Stimulated activated CD4-positive, alpha-beta T cell treated with anti-CD3 and anti-CD28 coated beads, Interleukin-1b, Interleukin-23, amount 100 ng/mL, for 4 hours (primary cell): ENCODE results near the gene PALM.
"Not testable (repeated sequence)": the region's sequence is repeated elsewhere in the genome, so short reads cannot be mapped to it uniquely, and the experiment has no call there.

Experiments used
- DNase-seq, 2 donors: peaks; one replicate each; pipeline ENCODE4 v3.0.0-alpha.2; 2020; ENCODE audit warnings: low read depth in 2 of 2

PALM gene

DNA sequence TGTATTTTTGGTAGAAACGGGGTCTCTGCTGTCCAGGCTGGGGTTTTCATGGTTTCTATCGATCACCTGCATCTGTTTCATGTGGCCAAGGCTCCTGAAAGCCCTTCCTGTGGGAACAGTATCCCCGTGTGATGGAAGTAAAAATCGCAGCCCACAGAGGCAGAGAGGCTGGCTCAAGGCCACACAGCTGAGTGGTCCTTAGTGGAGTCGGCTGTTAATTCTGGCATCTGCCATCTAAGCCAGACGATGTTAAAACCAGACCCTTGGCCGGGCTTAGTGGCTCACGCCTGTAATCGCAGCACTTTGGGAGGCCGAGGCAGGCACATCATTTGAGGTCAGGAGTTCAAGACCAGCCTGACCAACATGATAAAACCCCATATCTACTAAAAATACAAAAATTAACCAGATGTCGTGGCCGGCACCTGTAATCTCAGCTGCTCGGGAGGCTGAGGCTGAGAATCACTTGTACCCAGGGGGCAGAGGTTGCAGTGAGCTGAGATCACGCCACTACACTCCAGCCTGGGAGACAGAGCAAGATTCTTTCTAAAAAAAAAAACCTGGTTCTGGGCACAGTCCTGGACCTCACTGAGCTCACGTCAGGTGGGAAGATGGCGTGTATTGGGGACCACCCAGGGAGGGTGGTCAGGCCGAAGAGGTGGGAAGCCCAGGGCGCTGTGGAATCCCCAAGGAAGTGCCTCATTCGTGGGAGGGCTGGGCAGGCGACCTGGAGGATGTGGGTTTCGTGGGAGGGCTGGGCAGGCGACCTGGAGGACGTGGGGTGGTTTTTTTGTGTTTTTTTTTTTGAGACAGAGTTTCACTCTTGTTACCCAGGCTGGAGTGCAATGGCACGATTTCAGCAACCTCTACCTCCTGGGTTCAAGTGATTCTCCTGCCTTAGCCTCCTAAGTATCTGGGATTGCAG is 23.7 kb downstream of the PALM start:
- DNase-seq = no peak

- no peak for DNase-seq
Measured at GRCh38 chr19:734716-735115, 26.0 kb downstream of the PALM start.

DNA sequence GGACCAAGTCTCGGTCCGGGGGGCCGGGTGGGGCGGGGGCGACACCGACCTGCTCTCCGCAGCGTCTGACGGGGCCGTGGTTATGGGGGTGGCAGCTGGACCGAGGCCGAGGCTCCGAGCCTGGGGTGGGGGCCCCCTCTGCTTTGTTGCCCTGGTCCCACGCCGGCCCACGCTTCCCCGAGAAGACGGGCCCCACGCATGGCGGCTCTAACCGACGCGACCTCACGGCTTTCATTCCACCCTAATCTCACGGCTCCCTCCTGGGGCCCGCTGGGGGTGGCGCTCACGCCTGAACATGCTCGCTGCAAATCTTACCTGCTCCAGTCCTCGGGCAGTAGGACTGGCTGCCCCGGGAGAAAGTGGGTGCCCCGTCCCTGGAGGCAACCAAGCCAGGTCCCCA is 27.4 kb downstream of the PALM start:
- DNase-seq = no peak

DNA sequence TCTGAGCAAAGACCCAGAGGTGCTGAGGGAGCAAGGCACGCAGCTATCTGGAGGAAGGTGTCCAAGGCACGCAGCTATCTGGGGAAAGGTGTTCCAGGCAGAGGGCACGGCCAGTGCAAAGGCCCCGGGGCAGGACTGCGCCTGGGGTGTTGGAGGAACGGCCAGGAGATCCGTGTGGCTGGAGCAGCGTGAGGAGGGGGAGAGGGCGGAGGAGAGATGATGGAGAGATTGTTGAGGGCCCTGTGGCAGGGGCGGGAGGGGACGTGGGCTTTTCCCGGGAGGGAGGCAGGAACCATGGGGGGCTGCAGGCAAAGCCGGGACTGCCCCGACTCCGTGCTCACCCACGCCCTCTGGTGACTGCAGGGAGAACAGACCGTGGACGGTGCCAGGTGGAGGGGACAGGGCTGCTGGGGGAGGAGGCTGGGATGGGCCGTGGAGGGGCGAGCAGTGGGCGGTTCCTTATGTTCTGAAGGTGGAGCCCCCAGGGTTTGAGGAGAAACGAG is 28.9 kb downstream of the PALM start:
- DNase-seq = peak; percentile 49 to 50

GRCh38 chr19:738509-739128 is 29.9 kb downstream of the PALM start:
- no peak for DNase-seq

GRCh38 chr19:739998-740715 is 31.4 kb downstream of the PALM start:
- no peak for DNase-seq

GRCh38 chr19:740816-741505 is 32.2 kb downstream of the PALM start:
- DNase-seq = not testable (repeated sequence)

GRCh38 chr19:741506-742131 is 32.9 kb downstream of the PALM start:
- no peak for DNase-seq

DNA sequence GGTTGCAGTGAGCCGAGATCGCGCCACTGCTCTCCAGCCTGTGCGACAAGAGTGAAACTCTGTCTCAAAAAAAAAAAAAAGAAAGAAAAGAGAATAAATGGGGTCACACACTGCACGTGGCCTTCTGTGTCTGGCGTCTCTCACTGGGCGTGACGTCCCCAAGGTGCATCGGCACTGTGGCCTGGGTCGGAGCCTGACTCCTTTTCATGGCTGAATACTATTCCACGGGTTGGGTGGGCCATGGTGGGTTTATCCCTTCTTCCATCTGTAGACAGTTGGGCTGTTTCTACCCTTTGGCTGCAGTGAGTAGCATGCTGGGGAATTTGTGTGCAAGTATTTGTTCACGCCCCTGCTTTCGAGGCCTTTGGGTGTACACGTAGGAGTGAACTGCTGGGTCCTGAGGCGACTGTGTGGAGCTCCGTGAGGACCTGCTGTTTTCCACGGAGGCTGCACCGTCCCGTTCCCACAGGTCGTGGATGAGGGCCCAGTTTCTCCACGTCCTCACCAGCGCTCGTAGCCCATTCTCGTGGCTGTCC is 33.9 kb downstream of the PALM start:
- no peak for DNase-seq

GRCh38 chr19:743168-743687 is 34.5 kb downstream of the PALM start:
- DNase-seq = no peak

GRCh38 chr19:745138-745537 is 36.4 kb downstream of the PALM start:
- DNase-seq = not testable (repeated sequence)

DNA sequence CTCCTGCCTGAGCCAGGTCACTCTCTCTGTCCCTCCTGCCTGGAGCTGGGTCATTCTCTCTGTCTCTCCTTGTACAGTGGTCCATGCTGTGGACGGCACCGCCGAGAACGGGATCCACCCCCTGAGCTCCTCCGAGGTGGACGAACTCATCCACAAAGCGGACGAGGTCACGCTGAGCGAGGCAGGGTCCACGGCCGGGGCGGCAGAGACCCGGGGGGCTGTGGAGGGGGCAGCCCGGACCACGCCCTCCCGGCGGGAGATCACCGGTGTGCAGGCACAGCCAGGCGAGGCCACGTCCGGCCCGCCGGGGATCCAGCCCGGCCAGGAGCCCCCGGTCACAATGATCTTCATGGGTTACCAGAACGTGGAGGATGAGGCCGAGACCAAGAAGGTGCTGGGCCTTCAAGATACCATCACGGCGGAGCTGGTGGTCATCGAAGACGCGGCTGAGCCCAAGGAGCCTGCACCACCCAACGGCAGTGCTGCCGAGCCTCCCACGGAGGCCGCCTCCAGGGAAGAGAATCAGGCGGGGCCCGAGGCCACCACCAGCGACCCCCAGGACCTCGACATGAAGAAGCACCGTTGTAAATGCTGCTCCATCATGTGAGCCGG is 37.6 kb downstream of the PALM start:
- DNase-seq = no peak

DNA sequence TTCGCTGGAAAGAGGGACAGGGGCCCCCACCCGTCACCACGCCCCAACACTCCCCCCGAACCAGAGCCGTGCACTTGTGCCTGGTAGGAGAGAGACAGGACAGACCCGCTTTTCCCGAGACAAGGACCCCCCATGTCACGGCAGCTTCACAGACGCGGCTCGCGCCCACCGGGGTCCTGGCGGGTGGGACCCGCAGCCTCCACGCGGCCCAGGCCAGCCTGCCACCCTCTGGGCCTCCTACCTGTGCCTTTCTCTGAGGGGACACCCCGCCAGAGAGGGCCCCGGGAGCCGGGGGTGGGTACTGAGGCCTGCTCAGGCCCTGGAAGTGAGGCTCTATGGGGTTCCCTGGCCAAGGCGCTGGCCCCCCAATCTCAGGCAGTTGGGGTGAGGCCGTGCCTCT is 38.2 kb downstream of the PALM start:
- no peak for DNase-seq

GRCh38 chr19:747432-748273 is 38.9 kb downstream of the PALM start:
- DNase-seq = no peak

DNA sequence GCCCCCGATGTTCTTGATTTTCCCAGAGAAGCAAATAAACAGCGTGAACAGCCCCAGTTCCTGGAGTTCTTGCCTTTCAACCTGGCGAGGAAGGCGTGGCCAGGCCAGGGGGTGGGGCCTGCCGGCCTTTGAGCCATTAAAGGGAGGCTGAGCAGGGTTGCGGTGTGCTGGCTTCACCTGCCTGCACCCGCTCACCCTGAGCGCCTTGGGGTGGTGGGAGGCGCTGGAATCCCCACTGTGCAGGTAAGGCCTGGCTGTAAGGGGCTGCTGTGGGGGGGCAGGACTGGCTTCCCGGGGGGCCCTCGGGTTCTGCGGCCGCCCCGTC is 39.5 kb downstream of the PALM start:
- no peak for DNase-seq

DNA sequence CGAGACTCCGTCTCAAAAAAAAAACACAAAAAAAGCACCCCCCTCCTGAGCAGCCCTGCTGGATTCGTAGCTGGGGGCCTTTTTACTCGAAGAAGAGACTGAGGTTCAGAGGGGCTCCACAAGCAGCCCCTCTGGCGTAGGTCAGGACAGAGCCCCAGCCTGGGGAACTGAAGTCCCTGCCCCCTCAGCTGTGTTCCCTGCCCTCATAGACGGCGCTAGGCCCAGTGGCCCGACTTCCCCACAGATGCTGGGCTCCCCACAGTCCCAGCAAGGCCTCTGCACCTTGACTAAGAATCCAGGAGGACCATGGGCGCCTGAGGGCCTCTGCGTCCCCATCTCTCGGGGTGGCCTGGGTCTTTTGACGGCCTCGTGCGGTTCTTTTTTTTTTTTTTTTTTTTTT is 41.1 kb downstream of the PALM start:
- DNase-seq = no peak

- no peak for DNase-seq
Measured at GRCh38 chr19:750640-751423, 42.1 kb downstream of the PALM start, which contains the start of gene MISP. Gene MISP, plus strand, starts transcription at chr19:751112. Its CDS starts 5,835 bp downstream, at chr19:756947.

DNA sequence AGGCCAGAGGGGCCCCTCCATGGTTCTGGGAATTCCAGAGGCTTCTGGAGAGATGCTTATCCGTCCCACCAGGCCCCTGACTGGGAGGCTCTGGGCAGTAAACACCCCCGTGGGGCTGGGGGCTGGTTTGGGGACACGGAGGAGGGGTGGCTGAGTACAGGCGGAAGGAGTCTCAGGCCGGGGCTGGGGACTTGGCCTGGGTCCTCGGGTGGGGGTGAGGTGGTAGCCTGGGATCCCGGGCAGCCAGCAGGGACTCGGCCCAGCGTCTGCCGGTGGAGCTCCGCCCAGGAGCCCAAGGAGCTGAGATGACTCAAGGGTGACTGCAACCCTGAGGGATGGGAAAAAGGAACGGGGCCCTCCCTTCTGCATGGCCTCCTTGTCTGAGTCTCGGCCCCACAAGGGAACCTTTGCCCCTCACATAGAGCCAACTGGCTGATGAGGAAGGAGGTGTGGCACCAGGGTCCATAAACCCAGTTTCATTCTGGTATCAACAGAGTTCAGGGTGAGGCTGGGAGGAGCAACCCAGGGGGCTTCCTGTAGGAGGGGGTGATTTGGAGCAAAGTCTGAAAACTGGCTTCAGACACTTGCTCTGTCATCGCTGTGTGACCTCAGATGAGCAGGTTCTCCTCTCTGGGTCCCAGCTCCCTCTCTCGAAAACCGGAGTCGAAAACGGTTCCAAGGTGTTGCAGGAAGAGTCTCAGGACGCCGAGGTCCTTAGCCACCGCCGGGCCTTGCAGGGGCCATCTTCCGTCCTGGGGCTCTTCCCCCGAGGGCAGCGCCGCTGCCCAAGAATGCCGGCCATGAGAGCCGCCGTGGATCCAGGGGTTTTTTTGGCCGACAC is 43.0 kb downstream of the PALM start:
- DNase-seq = no peak
